ENCODE data around the gene ABCF3. TPM values are rescaled to one million over a fixed set of nuclear protein-coding genes. Genes with fewer than 3 reads are reported as not detected.

ABCF3 gene
- total RNA-seq, 1 experiment from 2014 or later, result 56.1 TPM

DNA sequence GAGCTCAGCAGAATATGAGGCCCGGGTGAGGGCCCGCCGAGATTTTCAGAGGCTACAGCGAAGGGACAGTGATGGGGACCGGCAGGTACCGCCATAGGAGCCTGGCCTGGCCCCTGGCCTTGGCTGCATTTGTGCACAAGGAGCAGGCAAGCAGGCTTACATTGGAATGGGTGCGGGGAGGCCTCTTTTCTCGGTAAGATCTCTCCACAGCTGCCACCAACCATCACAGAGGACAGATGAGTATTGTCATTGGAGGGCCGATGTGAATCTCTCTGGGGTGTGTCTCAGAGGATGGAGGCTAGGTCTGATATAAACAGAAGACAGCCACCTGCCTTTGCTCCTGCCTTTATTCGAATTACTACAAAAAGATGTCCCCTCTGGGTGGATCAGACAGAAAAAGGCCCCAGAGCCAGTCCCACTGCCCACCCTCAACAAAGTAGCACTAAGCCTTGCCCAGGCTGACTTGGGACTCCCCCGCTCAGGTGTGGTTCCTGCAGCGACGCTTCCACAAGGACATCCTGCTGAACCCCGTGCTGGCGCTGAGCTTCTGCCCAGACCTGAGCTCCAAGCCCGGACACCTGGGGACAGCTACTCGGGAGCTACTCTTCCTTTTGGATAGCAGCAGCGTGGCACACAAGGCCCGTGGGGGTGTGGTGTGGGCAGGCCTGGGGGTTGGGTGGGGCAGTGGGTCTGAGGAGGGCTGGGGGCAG is 48.8 kb downstream of the ABCF3 start:
- H4K8ac ChIP-seq (replicated peaks; ENCODE audit: insufficient read length, low read depth, low read length), result no peak overlapping the region

More for the DNA sequence above, 48.8 kb downstream of the ABCF3 start:
- Histone ChIP-seq H3K18ac (ENCODE audit: insufficient read length, low read depth, low read length) (no peak overlapping the region), H3K79me1 (ENCODE audit: insufficient read depth, low read depth, low read length, poor library complexity, severe bottlenecking) (no peaks in the 10 kb centered on the region), H4K91ac (ENCODE audit: insufficient read length, low read depth, low read length) (no peak overlapping the region), H2BK120ac (ENCODE audit: low read depth, low read length, poor library complexity, severe bottlenecking) (no peak overlapping the region), H3K4ac (ENCODE audit: low read depth, low read length) (no peak overlapping the region), H2BK20ac (ENCODE audit: low read depth, low read length, poor library complexity, severe bottlenecking) (no peak overlapping the region), H3K4me2 (ENCODE audit: insufficient read depth, insufficient read length, low read length) (no peak overlapping the region), H3K23me2 (ENCODE audit: insufficient read length, low read depth, low read length, poor library complexity, severe bottlenecking) (peaks cover 11% of the 10 kb centered on the region), H2AK5ac (ENCODE audit: insufficient read length, low read length) (no peak overlapping the region), H3K27me3 (ENCODE audit: insufficient read depth, low read length) (peaks cover 23% of the 10 kb centered on the region), H2BK5ac (ENCODE audit: insufficient read length, low read length) (no peak overlapping the region), H3T11ph (ENCODE audit: low read length) (no peak overlapping the region), H2AFZ (ENCODE audit: low read length) (no peak overlapping the region), H4K20me1 (ENCODE audit: control insufficient read depth, insufficient read depth, insufficient read length) (no peaks in the 10 kb centered on the region), H2BK15ac (ENCODE audit: low read depth, low read length) (no peak overlapping the region), H3K27ac (ENCODE audit: insufficient read length, low read depth, low read length) (no peak overlapping the region), H3K56ac (ENCODE audit: insufficient read length, low read depth, low read length) (no peak overlapping the region), H3K9ac (ENCODE audit: extremely low read depth, insufficient read length, low read length) (no peak overlapping the region), H3K79me2 (ENCODE audit: insufficient read depth, low read length) (no peaks in the 10 kb centered on the region), H3K14ac (ENCODE audit: insufficient read depth, low read length) (no peak overlapping the region), H3K9me3 (ENCODE audit: control insufficient read depth, low read depth, low read length) (no peaks in the 10 kb centered on the region), H4K5ac (ENCODE audit: insufficient read length, low read depth, low read length) (no peak overlapping the region), H2BK12ac (ENCODE audit: insufficient read length, low read depth, low read length) (no peak overlapping the region), H3K4me1 (ENCODE audit: insufficient read depth, low read length) (no peaks in the 10 kb centered on the region), H3K23ac (ENCODE audit: insufficient read length, low read depth, low read length) (no peak overlapping the region)
- Mint-ChIP-seq H3K27ac (no peak overlapping the region), H3K9me3 (no peaks in the 10 kb centered on the region), H3K36me3 (ENCODE audit: insufficient read depth in 1 of 3, low read depth in 3 of 3) (no peaks in the 10 kb centered on the region; a peak in 1 of 7 replicates), H3K27me3 (ENCODE audit: low read depth) (peaks cover 36% of the 10 kb centered on the region), H3K4me3 (no peak overlapping the region), H3K4me1 (peaks cover 0 to 8% of the 10 kb centered on the region in 2 experiments; a peak in 3 of 4 replicates)
- TF ChIP-seq, protein P1, sequence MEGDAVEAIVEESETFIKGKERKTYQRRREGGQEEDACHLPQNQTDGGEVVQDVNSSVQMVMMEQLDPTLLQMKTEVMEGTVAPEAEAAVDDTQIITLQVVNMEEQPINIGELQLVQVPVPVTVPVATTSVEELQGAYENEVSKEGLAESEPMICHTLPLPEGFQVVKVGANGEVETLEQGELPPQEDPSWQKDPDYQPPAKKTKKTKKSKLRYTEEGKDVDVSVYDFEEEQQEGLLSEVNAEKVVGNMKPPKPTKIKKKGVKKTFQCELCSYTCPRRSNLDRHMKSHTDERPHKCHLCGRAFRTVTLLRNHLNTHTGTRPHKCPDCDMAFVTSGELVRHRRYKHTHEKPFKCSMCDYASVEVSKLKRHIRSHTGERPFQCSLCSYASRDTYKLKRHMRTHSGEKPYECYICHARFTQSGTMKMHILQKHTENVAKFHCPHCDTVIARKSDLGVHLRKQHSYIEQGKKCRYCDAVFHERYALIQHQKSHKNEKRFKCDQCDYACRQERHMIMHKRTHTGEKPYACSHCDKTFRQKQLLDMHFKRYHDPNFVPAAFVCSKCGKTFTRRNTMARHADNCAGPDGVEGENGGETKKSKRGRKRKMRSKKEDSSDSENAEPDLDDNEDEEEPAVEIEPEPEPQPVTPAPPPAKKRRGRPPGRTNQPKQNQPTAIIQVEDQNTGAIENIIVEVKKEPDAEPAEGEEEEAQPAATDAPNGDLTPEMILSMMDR (conservative IDR thresholded peaks at IDR 0.05), result no peak
- no CpG with 5 or more reads among the region's 19 CpGs for WGBS (ENCODE audit: extremely low coverage, insufficient read length, low lambda C conversion rate)
- DNase-seq, result no peak
